Nephron (organoid): ENCODE measurements around the gene CCDC85C.

Experiments
- H3K27ac Mint-ChIP-seq, 3 experiments: 2 replicates each; pipeline ENCODE4 v1.8.0; 2020; ENCODE audit warnings: mixed read lengths in 3 of 3, mild to moderate bottlenecking in 2 of 3, moderate library complexity in 1 of 3
- H3K27me3 Mint-ChIP-seq: 2 replicates; pipeline ENCODE4 v1.8.0; 2021; ENCODE audit warnings: low read depth, mild to moderate bottlenecking, moderate library complexity, mixed read lengths
- H3K36me3 Mint-ChIP-seq: 2 replicates; pipeline ENCODE4 v1.8.0; 2020; ENCODE audit warnings: low read depth, mixed read lengths
- H3K4me1 Mint-ChIP-seq: 2 replicates; pipeline ENCODE4 v1.8.0; 2020; ENCODE audit warnings: mixed read lengths
- H3K4me3 Mint-ChIP-seq, 3 experiments: 2 replicates each; pipeline ENCODE4 v1.8.0; 2020; ENCODE audit warnings: mild to moderate bottlenecking in 3 of 3, mixed read lengths in 3 of 3, moderate library complexity in 2 of 3
- H3K9me3 Mint-ChIP-seq: 2 replicates; pipeline ENCODE4 v1.8.0; 2020; ENCODE audit warnings: mixed read lengths
- TF ChIP-seq, protein P1 (sequence below), 3 experiments: fragments of 200-600 bp; sonication (generic); IDR thresholded peaks; one replicate each; pipeline ENCODE4 v1.5.0; 2021; ENCODE audit warnings: antibody characterized with exemption in 3 of 3; ENCODE audit not compliant: unreplicated experiment in 3 of 3

CCDC85C gene

GRCh38 chr14:99602054-99602787 lies 1.8 kb downstream of the CCDC85C start:
- Mint-ChIP-seq H3K36me3 (no peaks in the 10 kb centered on the region), H3K4me3 (peak overlapping the region; percentile 88 to 89 (median 88)), H3K9me3 (no peaks in the 10 kb centered on the region), H3K27me3 (peaks cover 13% of the 10 kb centered on the region), H3K4me1 (peaks cover 53% of the 10 kb centered on the region), H3K27ac (peak overlapping the region; percentile 79 to 93 (median 80))
- TF ChIP-seq, protein P1, sequence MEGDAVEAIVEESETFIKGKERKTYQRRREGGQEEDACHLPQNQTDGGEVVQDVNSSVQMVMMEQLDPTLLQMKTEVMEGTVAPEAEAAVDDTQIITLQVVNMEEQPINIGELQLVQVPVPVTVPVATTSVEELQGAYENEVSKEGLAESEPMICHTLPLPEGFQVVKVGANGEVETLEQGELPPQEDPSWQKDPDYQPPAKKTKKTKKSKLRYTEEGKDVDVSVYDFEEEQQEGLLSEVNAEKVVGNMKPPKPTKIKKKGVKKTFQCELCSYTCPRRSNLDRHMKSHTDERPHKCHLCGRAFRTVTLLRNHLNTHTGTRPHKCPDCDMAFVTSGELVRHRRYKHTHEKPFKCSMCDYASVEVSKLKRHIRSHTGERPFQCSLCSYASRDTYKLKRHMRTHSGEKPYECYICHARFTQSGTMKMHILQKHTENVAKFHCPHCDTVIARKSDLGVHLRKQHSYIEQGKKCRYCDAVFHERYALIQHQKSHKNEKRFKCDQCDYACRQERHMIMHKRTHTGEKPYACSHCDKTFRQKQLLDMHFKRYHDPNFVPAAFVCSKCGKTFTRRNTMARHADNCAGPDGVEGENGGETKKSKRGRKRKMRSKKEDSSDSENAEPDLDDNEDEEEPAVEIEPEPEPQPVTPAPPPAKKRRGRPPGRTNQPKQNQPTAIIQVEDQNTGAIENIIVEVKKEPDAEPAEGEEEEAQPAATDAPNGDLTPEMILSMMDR (IDR thresholded peaks at IDR 0.05; ENCODE audit: unreplicated experiment in 3 of 3): no peak

DNA sequence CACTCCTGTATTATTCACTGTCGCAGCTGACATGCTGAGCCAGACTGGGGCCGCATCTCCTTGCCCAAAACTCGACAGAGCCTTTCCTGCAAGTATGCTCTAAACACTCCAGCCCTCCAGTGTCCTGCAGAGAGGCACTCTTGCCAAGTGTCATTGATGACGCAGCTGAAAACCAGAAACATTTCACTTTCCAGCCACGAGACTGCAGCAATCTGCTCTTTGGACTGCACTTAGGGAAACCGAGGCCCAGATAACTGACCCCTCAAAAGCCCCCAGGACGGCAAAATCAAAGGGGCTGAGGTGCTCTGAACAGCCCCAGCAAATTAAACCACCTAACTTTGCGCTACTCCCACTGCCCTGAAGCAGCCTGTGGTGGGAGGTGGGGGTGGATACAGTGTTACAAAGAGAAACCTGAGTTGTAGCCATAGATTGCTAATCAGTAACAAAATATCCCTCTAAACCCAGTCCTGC lies 2.6 kb downstream of the CCDC85C start:
- Mint-ChIP-seq H3K27me3 (peaks cover 13% of the 10 kb centered on the region), H3K4me3 (peak overlapping the region; percentile 88 to 89 (median 88)), H3K36me3 (no peaks in the 10 kb centered on the region), H3K4me1 (peaks cover 53% of the 10 kb centered on the region), H3K27ac (peak overlapping the region; percentile 79 to 93 (median 80)), H3K9me3 (no peaks in the 10 kb centered on the region)
- TF ChIP-seq, protein P1 (IDR thresholded peaks at IDR 0.05; ENCODE audit: unreplicated experiment in 3 of 3): no peak

DNA sequence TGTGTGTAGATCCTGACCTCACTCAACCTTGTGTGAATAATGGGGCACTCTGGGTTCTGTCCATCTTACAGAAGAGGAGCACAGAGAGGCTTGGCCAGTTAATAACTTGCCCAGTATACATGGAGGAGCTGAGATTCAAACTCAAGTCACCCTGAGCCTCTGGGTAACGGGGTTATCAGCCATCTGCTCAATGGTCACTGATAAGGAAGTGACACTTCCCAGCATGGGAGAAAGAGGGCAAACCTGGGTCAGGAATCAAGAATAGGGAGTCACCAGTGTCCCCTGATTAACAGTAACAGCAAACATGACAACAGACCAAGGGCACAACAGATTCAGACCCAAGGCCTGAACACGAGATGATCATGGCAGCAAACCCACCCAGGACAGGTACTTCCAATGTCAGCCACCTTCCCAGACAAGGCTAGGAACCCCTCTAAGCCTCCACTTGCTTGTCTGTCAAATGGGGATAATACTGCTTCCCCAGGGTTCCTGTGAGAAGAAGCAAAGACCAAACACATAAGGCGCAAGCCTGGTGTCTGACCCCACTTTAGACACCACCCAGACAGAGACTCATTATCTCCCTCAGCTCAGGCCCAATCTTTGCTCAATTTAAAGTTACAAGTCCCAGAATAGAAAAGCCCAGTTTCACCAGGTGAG lies 3.6 kb downstream of the CCDC85C start:
- TF ChIP-seq, protein P1 (IDR thresholded peaks at IDR 0.05; ENCODE audit: unreplicated experiment in 3 of 3): no peak
- Mint-ChIP-seq H3K36me3 (no peaks in the 10 kb centered on the region), H3K9me3 (no peaks in the 10 kb centered on the region), H3K4me1 (peaks cover 48% of the 10 kb centered on the region), H3K27me3 (peaks cover 14% of the 10 kb centered on the region), H3K27ac (peak overlapping the region in 2 of 3 experiments; percentile 21 to 80), H3K4me3 (peak overlapping the region; percentile 68 to 89 (median 88))

DNA sequence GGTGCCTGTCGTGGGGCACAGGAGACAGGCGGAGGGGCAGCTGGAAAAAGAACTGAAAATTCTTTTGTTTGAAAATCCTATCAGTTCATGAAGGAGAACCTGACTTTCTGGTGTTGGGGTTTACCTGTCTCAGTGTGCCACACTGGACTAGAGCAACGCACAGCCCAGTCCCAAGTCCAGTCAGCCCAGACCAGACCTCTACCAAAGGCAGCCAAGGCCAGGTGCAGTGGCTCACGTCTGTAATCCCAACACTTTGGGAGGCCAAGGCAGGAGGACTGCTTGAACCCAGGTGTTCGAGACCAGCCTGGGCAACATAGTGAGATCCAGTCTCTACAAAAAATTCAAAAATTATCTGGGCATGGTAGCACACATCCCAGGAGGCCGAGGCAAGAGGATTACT lies 4.6 kb downstream of the CCDC85C start:
- H3K27me3 Mint-ChIP-seq: peaks cover 18% of the 10 kb centered on the region
- peak overlapping the region in 1 of 3 experiments; percentile 12 for H3K4me3 Mint-ChIP-seq
- H3K36me3 Mint-ChIP-seq: no peaks in the 10 kb centered on the region
- TF ChIP-seq, protein P1 (IDR thresholded peaks at IDR 0.05; ENCODE audit: unreplicated experiment in 3 of 3): no peak
- peaks cover 47% of the 10 kb centered on the region for H3K4me1 Mint-ChIP-seq
- H3K9me3 Mint-ChIP-seq: no peaks in the 10 kb centered on the region
- H3K27ac Mint-ChIP-seq: peak overlapping the region in 1 of 3 experiments; percentile 33

DNA sequence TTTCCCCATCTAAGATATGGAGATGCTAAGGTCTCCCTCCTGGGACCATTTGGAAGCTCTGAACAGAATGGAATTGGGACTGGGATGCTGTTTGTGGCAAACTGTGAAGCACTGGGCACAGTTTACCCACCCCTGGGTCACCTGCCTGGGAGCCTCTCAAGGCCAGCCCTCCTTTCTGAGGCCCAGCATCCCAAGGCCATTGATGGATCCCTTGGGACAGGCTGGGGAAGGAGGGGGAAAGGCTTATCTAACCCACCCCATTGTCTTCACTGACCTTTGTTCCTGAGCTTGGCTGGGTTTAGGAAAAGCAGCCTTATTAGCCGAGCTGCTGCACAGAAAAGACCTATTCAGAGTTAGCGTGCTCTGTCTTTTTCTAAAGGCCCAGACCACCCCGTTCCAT lies 5.2 kb downstream of the CCDC85C start:
- Mint-ChIP-seq H3K27ac (peak overlapping the region in 2 of 3 experiments; percentile 33 to 48), H3K27me3 (peaks cover 18% of the 10 kb centered on the region), H3K4me3 (peak overlapping the region in 2 of 3 experiments; percentile 12 to 30), H3K36me3 (no peaks in the 10 kb centered on the region), H3K4me1 (peaks cover 47% of the 10 kb centered on the region), H3K9me3 (no peaks in the 10 kb centered on the region)
- TF ChIP-seq, protein P1 (IDR thresholded peaks at IDR 0.05; ENCODE audit: unreplicated experiment in 3 of 3): no peak
